Thoracic aorta (tissue), 2 donors: ENCODE data around the gene TTC31. TPM values are rescaled to one million over a fixed set of nuclear protein-coding genes. Genes with fewer than 3 reads are reported as not detected.

Experiments
- ATAC-seq: fragments of 150-250 bp; one replicate; pipeline ENCODE4 v1.8.0; 2017; ENCODE audit warnings: low read depth; ENCODE audit not compliant: insufficient number of reproducible peaks, low FRiP score
- DNase-seq: peaks from one replicate; pipeline ENCODE4 v3.0.0-alpha.2; 2020; ENCODE audit warnings: low spot score
- H3K27ac ChIP-seq, 2 donors: fragments of 200-600 bp; sonication (generic); 1 replicate in 1 of 2; 2 replicates in 1 of 2; pipeline ENCODE4 v1.5.1; 2016; ENCODE audit warnings: mild to moderate bottlenecking in 2 of 2, moderate library complexity in 2 of 2
- H3K27me3 ChIP-seq: fragments of 200-600 bp; sonication (generic); replicated peaks from 2 replicates; pipeline ENCODE4 v1.6.0; 2016; ENCODE audit warnings: mild to moderate bottlenecking; ENCODE audit not compliant: insufficient read depth
- H3K36me3 ChIP-seq: fragments of 200-600 bp; sonication (generic); one replicate; pipeline ENCODE4 v1.5.1; 2016
- H3K4me1 ChIP-seq, 2 donors: fragments of 200-600 bp; sonication (generic); 1 replicate in 1 of 2; 2 replicates in 1 of 2; pipeline versions ENCODE4 v1.5.1 to v1.6.0; 2016; ENCODE audit warnings: low read depth in 2 of 2, mild to moderate bottlenecking in 1 of 2; ENCODE audit not compliant: control insufficient read depth in 1 of 2
- H3K4me3 ChIP-seq: fragments of 200-600 bp; sonication (generic); 2 replicates; pipeline ENCODE4 v1.5.1; 2016; ENCODE audit warnings: mild to moderate bottlenecking
- H3K9me3 ChIP-seq: fragments of 200-600 bp; sonication (generic); 2 replicates; pipeline ENCODE4 v1.5.1; 2016
- total RNA-seq, 2 donors: library from RNA; depleted of rRNA; stranded (reverse); fragments of >200 nt; gene quantifications; one replicate each; pipeline versions ENCODE4 v1.1.0 to v1.2.3, GENCODE V29; 2016
- TF ChIP-seq, protein P1 (sequence below): fragments of 200-600 bp; sonication (generic); IDR thresholded peaks from one replicate; pipeline ENCODE4 v1.5.1; 2019; ENCODE audit warnings: antibody characterized with exemption

TTC31 gene
- total RNA-seq, 2 donors from 2014 or later: 37.9 to 38.9 TPM

DNA sequence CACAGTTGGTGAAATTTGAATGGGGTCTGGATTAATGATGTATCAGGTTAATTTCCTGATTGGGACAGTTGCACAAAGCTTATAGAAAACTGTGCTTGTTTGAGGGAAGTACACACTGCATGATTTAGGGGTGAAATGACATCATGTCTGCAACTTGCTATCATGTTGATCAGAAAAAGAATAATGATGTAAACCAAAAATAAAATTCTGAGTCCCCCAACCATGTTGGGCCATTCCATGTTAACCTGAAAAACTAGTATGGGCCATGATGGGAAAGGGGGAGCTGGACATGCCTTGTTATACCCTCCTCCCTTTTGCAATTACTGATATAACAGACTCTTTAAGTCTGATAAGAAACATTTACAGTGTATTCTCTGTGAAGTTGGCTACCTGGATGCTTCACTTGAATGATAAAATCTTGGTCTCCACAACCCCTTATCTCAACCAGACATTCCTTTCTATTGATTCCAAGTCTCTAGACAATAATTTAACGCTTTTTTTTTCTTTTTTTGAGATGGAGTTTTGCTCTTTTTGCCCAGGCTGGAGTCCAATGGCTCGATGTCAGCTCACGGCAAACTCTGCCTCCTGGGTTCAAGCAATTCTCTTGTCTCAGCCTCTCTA lies 32.2 kb upstream of the TTC31 start:
- Histone ChIP-seq H3K9me3 (no peaks in the 10 kb centered on the region), H3K4me1 (peaks cover 5 to 7% of the 10 kb centered on the region in 2 donors), H3K27ac (no peak overlapping the region), H3K27me3 (no peaks in the 10 kb centered on the region), H3K36me3 (no peaks in the 10 kb centered on the region), H3K4me3 (no peak overlapping the region)
- TF ChIP-seq, protein P1, sequence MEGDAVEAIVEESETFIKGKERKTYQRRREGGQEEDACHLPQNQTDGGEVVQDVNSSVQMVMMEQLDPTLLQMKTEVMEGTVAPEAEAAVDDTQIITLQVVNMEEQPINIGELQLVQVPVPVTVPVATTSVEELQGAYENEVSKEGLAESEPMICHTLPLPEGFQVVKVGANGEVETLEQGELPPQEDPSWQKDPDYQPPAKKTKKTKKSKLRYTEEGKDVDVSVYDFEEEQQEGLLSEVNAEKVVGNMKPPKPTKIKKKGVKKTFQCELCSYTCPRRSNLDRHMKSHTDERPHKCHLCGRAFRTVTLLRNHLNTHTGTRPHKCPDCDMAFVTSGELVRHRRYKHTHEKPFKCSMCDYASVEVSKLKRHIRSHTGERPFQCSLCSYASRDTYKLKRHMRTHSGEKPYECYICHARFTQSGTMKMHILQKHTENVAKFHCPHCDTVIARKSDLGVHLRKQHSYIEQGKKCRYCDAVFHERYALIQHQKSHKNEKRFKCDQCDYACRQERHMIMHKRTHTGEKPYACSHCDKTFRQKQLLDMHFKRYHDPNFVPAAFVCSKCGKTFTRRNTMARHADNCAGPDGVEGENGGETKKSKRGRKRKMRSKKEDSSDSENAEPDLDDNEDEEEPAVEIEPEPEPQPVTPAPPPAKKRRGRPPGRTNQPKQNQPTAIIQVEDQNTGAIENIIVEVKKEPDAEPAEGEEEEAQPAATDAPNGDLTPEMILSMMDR: no peak
- DNase-seq: no peak
- ATAC-seq: no peak

DNA sequence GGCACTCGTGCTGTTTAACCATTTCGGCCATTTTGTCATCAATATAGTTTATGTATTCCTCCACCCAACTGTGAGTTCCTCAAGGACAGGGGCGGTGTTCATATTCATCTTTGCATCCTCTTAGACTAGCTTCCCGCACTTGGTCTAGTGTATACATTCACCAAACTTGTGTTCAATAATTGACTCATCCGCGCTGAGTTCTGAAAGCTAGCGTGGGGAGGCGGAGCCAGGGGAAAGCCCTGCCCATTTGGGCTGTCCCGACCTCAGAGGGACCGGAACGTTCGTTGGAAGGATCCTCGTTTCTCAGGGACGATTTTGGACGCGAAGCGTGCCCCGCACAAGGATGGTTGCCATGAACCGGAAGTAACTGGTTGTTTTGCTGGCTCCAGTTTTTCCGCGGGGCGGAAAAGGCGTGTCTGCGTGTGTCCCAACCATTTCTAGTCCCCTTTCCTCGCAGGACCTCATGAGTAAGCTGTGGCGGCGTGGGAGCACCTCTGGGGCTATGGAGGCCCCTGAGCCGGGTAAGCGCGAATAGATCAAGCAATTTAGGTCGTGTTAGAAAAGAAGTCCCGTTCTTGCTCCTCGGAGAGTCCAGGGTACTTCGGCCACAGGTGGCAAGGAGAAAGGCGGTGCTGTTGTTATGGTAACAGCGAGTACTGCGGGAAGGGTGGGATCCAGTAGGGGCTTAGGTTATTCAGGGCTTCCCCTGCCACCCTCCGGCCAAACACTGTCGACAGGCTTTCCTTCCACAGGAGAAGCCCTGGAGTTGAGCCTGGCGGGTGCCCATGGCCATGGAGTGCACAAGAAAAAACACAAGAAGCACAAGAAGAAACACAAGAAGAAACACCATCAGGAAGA lies 28.0 kb upstream of the TTC31 start, which contains the start of gene INO80B:
TSS of gene INO80B (plus strand) at position 434 of the 858 bp plus-strand sequence. CDS start at position 464, 30 bp downstream.
- peak; percentile 63 for ATAC-seq
- no peaks in the 10 kb centered on the region for H3K27me3 ChIP-seq
- TF ChIP-seq, protein P1: no peak
- H3K4me1 ChIP-seq: peaks cover 22 to 35% of the 10 kb centered on the region in 2 donors
- H3K27ac ChIP-seq: peak within 1 kb of the TSS in 1 of 2 donors; percentile 46
- DNase-seq: peak; percentile 82
- H3K36me3 ChIP-seq: no peaks in the 10 kb centered on the region
- no peaks in the 10 kb centered on the region for H3K9me3 ChIP-seq
- peak within 1 kb of the TSS; percentile 75 for H3K4me3 ChIP-seq

DNA sequence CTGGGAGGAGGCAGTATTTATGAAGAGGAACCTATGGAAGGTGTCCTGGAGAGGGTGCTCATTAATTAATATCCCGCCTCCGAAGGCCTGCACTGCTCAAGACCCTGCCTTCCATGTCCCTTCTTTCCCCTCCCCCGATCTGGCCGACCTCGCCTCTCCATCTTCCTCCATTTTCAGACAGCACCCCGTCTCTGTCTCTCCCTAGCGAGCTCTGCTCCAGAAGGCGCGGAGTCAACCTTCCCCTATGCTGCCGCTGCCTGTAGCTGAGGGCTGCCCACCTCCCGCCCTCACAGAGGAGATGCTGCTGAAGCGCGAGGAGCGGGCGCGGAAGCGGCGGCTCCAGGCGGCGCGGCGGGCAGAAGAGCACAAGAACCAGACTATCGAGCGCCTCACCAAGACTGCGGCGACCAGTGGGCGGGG lies 25.7 kb upstream of the TTC31 start:
- peak overlapping the region; percentile 80 for H3K4me3 ChIP-seq
- TF ChIP-seq, protein P1: no peak
- H3K36me3 ChIP-seq: no peaks in the 10 kb centered on the region
- H3K27ac ChIP-seq: peak overlapping the region; percentile 86 to 93
- H3K27me3 ChIP-seq: no peaks in the 10 kb centered on the region
- DNase-seq (no peak), ATAC-seq (no peak)
- no peaks in the 10 kb centered on the region for H3K9me3 ChIP-seq
- peaks cover 22 to 35% of the 10 kb centered on the region in 2 donors for H3K4me1 ChIP-seq

DNA sequence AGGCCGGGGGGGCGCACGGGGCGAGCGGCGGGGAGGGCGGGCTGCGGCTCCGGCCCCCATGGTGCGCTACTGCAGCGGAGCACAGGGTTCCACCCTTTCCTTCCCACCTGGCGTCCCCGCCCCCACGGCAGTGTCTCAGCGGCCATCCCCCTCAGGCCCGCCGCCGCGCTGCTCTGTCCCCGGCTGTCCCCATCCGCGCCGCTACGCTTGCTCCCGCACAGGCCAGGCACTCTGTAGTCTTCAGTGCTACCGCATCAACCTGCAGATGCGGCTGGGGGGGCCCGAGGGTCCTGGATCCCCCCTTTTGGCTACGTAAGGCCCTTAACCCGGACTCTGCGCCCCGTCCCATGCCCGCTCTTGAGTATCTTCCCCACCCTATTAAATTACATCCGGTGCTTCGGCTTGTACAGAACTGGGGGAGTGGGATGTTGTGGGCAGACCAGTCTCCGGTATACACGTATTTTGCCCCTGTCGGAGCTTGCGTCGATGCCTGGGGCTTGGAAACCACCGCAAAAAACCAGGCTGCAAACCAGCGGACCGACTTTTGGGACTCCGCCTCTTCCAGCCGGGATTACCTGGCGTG lies 25.2 kb upstream of the TTC31 start:
- peak overlapping the region; percentile 80 for H3K4me3 ChIP-seq
- ATAC-seq (no peak), DNase-seq (no peak)
- H3K27me3 ChIP-seq: no peaks in the 10 kb centered on the region
- TF ChIP-seq, protein P1: no peak
- peak overlapping the region; percentile 86 to 93 for H3K27ac ChIP-seq
- no peaks in the 10 kb centered on the region for H3K9me3 ChIP-seq
- H3K4me1 ChIP-seq: peaks cover 22 to 35% of the 10 kb centered on the region in 2 donors
- no peaks in the 10 kb centered on the region for H3K36me3 ChIP-seq
